Activated T-helper 2 cell treated with anti-CD3 and anti-CD28 coated beads, Interferon-gamma antibody, Interleukin-2, Interleukin-4, amounts not matched to agents 10 μg/mL and 5 μg/mL and 100 μg/mL, durations not matched to agents 14 hours and 24 hours and 36 hours (primary cell): ENCODE measurements around the gene AGAP9. TPM values are rescaled to one million over a fixed set of nuclear protein-coding genes. Genes with fewer than 3 reads are reported as not detected.

Experiments used
- DNase-seq: peaks from one replicate; pipeline ENCODE4 v3.0.0; 2021; ENCODE audit warnings: low spot score
- H3K27ac Mint-ChIP-seq: one replicate; pipeline ENCODE4 v1.8.0; 2021; ENCODE audit warnings: mixed read lengths
- H3K27me3 Mint-ChIP-seq: one replicate; pipeline ENCODE4 v1.8.0; 2021; ENCODE audit warnings: low read depth, mixed read lengths
- H3K36me3 Mint-ChIP-seq: one replicate; pipeline ENCODE4 v1.8.0; 2021; ENCODE audit warnings: low read depth, mixed read lengths
- H3K4me1 Mint-ChIP-seq: one replicate; pipeline ENCODE4 v1.8.0; 2021; ENCODE audit warnings: low read depth, mixed read lengths
- H3K4me3 Mint-ChIP-seq: one replicate; pipeline ENCODE4 v1.8.0; 2021; ENCODE audit warnings: low read depth, mild to moderate bottlenecking, moderate library complexity, mixed read lengths
- H3K9me3 Mint-ChIP-seq: one replicate; pipeline ENCODE4 v1.8.0; 2021; ENCODE audit warnings: mixed read lengths
- intact Hi-C: fragments of 100-400 bp; cut with micrococcal nuclease; formaldehyde crosslinking; loops from one replicate; pipeline ENCODE4 v1.15.1; 2023
- total RNA-seq: library from RNA; stranded (reverse); gene quantifications from 2 replicates; pipeline ENCODE4 v1.2.3, GENCODE V29; 2022

Gene AGAP9
- total RNA-seq, 1 donor from 2014 or later, result 33.9 TPM

DNA sequence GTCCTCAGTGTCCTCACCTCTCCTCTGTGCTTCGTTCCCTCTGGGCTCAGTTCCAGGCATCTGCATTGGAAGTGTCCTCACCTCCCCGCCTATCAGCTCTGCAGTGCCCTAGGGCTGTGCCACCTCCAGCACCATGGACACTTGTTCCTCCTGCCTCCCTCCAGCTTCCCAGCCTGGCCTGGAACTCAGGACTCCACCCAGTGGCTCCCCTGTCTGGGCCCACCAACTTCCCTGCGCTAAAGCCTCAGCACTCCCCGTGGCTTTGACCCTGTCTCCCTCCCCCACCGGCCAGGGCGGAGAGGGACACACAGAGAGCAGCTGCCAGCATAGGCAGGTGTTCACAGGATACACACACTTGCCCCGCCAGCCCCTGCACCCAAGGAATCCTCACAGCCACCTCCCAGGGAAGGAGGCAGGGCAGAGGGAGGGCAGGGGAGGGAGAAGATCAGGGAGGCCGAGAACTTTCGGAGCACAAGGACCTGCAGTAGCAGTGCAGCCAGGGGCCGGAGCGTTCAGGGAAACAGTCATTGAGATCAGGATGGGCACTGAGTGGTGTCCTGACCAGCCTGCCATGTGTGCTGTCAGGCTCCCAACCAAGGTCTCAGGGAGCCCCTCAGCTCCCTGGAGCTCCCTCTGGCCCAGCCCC lies 70.8 kb downstream of the AGAP9 start:
- Mint-ChIP-seq H3K27me3 (peaks cover 2% of the 10 kb centered on the region), H3K9me3 (no peaks in the 10 kb centered on the region), H3K4me3 (no peak overlapping the region), H3K27ac (no peak overlapping the region), H3K36me3 (no peaks in the 10 kb centered on the region), H3K4me1 (peaks cover 27% of the 10 kb centered on the region)
- no peak for DNase-seq
- intact Hi-C loops, result no loop called here

DNA sequence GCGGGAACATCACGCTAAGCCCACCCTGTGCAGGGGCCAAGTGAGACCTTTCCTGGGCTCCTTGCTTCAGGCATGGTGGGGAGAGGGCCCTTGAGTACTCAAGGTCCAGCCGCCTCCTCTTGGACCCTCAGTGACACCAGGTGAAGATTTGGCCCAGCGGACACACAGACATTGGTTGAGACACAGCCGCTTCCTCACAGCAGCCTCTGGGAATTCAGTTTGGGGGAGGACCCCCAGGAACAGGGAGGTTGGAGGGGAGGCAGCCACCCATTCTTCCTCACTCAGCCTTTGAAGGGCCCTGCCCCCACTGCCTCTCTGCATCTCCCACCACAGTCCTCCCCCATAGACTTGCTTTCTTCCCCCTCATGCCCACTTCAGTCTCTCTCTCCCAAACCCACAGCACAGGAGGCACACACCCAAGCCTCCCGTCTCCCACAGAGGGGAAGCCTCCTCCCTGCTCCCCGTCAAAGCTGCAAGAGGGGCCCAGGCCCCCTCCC lies 71.4 kb downstream of the AGAP9 start:
- Mint-ChIP-seq H3K36me3 (no peaks in the 10 kb centered on the region), H3K27me3 (peaks cover 2% of the 10 kb centered on the region), H3K27ac (no peak overlapping the region), H3K4me3 (no peak overlapping the region), H3K9me3 (no peaks in the 10 kb centered on the region), H3K4me1 (peaks cover 28% of the 10 kb centered on the region)
- intact Hi-C loops, result no loop called here
- no peak for DNase-seq

Other genes with a start within 250 kb of the AGAP9 start
- 0.11 and 0.25 TPM in 2 replicates for gene GDF10, start 223.4 kb downstream of the AGAP9 start, total RNA-seq
- gene GDF2, start 201.2 kb downstream of the AGAP9 start, total RNA-seq, result not detected in 2 replicates
- not detected in 2 replicates for gene RBP3, start 175.3 kb downstream of the AGAP9 start, total RNA-seq
- gene ZNF488, start 139.3 kb downstream of the AGAP9 start, total RNA-seq, result 1.4 and 1.7 TPM in 2 replicates
- 7.0 and 7.5 TPM in 2 replicates for gene ANXA8, start 39.5 kb downstream of the AGAP9 start, total RNA-seq
- gene FAM25G, start 31.9 kb downstream of the AGAP9 start, total RNA-seq, result not detected in 2 replicates
- gene SYT15B, start 240.0 kb upstream of the AGAP9 start, total RNA-seq, result 0.21 and 0.23 TPM in 2 replicates